IPS-18c (cell line): ENCODE results near the gene USO1.
"Not testable (repeated sequence)": the region's sequence is repeated elsewhere in the genome, so short reads cannot be mapped to it uniquely, and the experiment has no call there.

ENCODE experiments used
- H3K4me3 ChIP-seq: 2 replicates; pipeline ENCODE4 v1.7.0; 2013; ENCODE audit warnings: low read depth, mild to moderate bottlenecking, low read length, moderate library complexity; ENCODE audit not compliant: insufficient read depth
- H3K9me3 ChIP-seq: one replicate; pipeline ENCODE4 v1.6.1; 2013; ENCODE audit warnings: mild to moderate bottlenecking, low read length, moderate library complexity; ENCODE audit not compliant: control insufficient read depth, insufficient read depth

Gene USO1

GRCh38 chr4:75702919-75703411 is 21.4 kb upstream of the USO1 start:
- H3K9me3 ChIP-seq, result no peaks in the 10 kb centered on the region
- H3K4me3 ChIP-seq, result no peak overlapping the region

- H3K9me3 ChIP-seq, result no peaks in the 10 kb centered on the region
- no peak overlapping the region for H3K4me3 ChIP-seq
Observed at GRCh38 chr4:75705198-75705977, 19.0 kb upstream of the USO1 start.

- Histone ChIP-seq H3K9me3 (no peaks in the 10 kb centered on the region), H3K4me3 (no peak overlapping the region)
Observed at GRCh38 chr4:75708218-75708691, 16.1 kb upstream of the USO1 start.

GRCh38 chr4:75710246-75710645 is 14.1 kb upstream of the USO1 start:
- no peaks in the 10 kb centered on the region for H3K9me3 ChIP-seq
- no peak overlapping the region for H3K4me3 ChIP-seq

GRCh38 chr4:75714011-75714410 is 10.4 kb upstream of the USO1 start:
- Histone ChIP-seq H3K9me3 (no peaks in the 10 kb centered on the region), H3K4me3 (no peak overlapping the region)

GRCh38 chr4:75714704-75715103 is 9.7 kb upstream of the USO1 start:
- H3K4me3 ChIP-seq, result no peak overlapping the region

GRCh38 chr4:75715105-75715799 is 9.1 kb upstream of the USO1 start:
- H3K9me3 ChIP-seq, result no peaks in the 10 kb centered on the region
- H3K4me3 ChIP-seq, result no peak overlapping the region

More at GRCh38 chr4:75714704-75715103, 9.7 kb upstream of the USO1 start:
- H3K9me3 ChIP-seq, result no peaks in the 10 kb centered on the region

- not testable (repeated sequence) for H3K9me3 ChIP-seq, H3K4me3 ChIP-seq
Observed at GRCh38 chr4:75716054-75716453, 8.3 kb upstream of the USO1 start.

- no peaks in the 10 kb centered on the region for H3K9me3 ChIP-seq
- no peak overlapping the region for H3K4me3 ChIP-seq
Observed at GRCh38 chr4:75717408-75717807, 7.0 kb upstream of the USO1 start.

- no peaks in the 10 kb centered on the region for H3K9me3 ChIP-seq
Observed at GRCh38 chr4:75718529-75718928, 5.8 kb upstream of the USO1 start.

GRCh38 chr4:75722417-75722816 is 2.0 kb upstream of the USO1 start:
- no peaks in the 10 kb centered on the region for H3K9me3 ChIP-seq
- H3K4me3 ChIP-seq, result peak overlapping the region; percentile 38; the same call in 1 of the 2 replicates

More at GRCh38 chr4:75718529-75718928, 5.8 kb upstream of the USO1 start:
- no peak overlapping the region for H3K4me3 ChIP-seq

GRCh38 chr4:75723163-75724065 is 963 bp upstream of the USO1 start:
- no peaks in the 10 kb centered on the region for H3K9me3 ChIP-seq
- H3K4me3 ChIP-seq, result peak overlapping the region; percentile 98

GRCh38 chr4:75724867-75725724 is 719 bp downstream of the USO1 start:
- Histone ChIP-seq H3K4me3 (peak overlapping the region; percentile 98), H3K9me3 (no peaks in the 10 kb centered on the region)

GRCh38 chr4:75725942-75726538 is 1.7 kb downstream of the USO1 start:
- peak overlapping the region; percentile 59 for H3K4me3 ChIP-seq
- H3K9me3 ChIP-seq, result not testable (repeated sequence)

- Histone ChIP-seq H3K9me3 (no peaks in the 10 kb centered on the region), H3K4me3 (peak overlapping the region; percentile 59; the same call in 1 of the 2 replicates)
Observed at GRCh38 chr4:75726577-75726976, 2.2 kb downstream of the USO1 start.

- Histone ChIP-seq H3K9me3 (no peaks in the 10 kb centered on the region), H3K4me3 (no peak overlapping the region)
Observed at GRCh38 chr4:75727073-75727472, 2.7 kb downstream of the USO1 start.
